SU-DHL-6 (cell line): ENCODE results near the gene RCAN3.

Experiments
- CTCF ChIP-seq: fragments of 200-600 bp; sonication (generic); IDR thresholded peaks from one replicate; pipeline ENCODE4 v1.5.1; 2017; ENCODE audit warnings: antibody characterized with exemption, mild to moderate bottlenecking, low read length, moderate library complexity; ENCODE audit not compliant: insufficient read depth, poor library complexity, severe bottlenecking
- EZH2phosphoT487 ChIP-seq: fragments of 200-600 bp; sonication (generic), shearing (Covaris generic); conservative IDR thresholded peaks from 2 replicates; pipeline ENCODE4 v1.6.1; 2018; ENCODE audit warnings: mild to moderate bottlenecking, antibody characterized with exemption, low read length, moderate library complexity, mixed read lengths

GRCh38 chr1:24586119-24586518 lies 83.5 kb downstream of the RCAN3 start:
- TF ChIP-seq CTCF (no peak), EZH2phosphoT487 (no peak)
